ENCODE data around the gene DEF6. TPM values are rescaled to one million over a fixed set of nuclear protein-coding genes. Genes with fewer than 3 reads are reported as not detected.

Gene DEF6
- total and polyA plus RNA-seq, 2 of the 13 experiments (the other 11 are each of a cell fraction or from before 2014, with no cell fraction given) = 5.2 to 10.0 TPM

GRCh38 chr6:35312076-35312800 lies 14.6 kb downstream of the DEF6 start (continued):
- TF ChIP-seq HDAC2 (CRISPR knock-in tag; IDR thresholded peaks at IDR 0.05) = no peak

GRCh38 chr6:35312807-35313206 lies 15.2 kb downstream of the DEF6 start:
- CTCF ChIA-PET (ENCODE audit: low intra/inter-chr PET ratio, low total read pairs) = no interaction called here
- no TSS peak for BruUV-seq (replicated peaks)
- no peak for ATAC-seq
- H3K4me3 ChIP-seq (replicated peaks in 1 of 3; ENCODE audit: insufficient read depth in 1 of 3, low read depth in 2 of 3, low read length in 3 of 3) = no peak overlapping the region
- in situ Hi-C loops (cut with HindIII; ENCODE audit: extremely low pct_ligation_motif_present, low pct_unique_long_range_greater_than_20kb) = loop anchor here (10.0 kb wide), 1 partner anchor 422 kb away; the partner anchor contains the start of gene ARMC12
- no peak overlapping the region for H3K4me2 ChIP-seq (ENCODE audit: low read depth, low read length)
- no peaks in the 10 kb centered on the region for H3K27me3 ChIP-seq (ENCODE audit: control insufficient read depth in 1 of 2, insufficient read depth in 2 of 2, low read length in 2 of 2)
- peaks cover 9% of the 10 kb centered on the region for H3K4me1 ChIP-seq (ENCODE audit: insufficient read depth, low read length)
- H3K9me3 ChIP-seq (ENCODE audit: low read length) = no peaks in the 10 kb centered on the region
- 50% methylated on average over 2 of the region's 2 CpGs for WGBS (ENCODE audit: low lambda C conversion rate)
- POLR2A ChIA-PET = interaction anchor here (1.3 kb wide), 1 partner anchor 10 kb away, joined by 3 read pairs; no protein-coding TSS in a partner anchor
- no peaks in the 10 kb centered on the region for H4K20me1 ChIP-seq (ENCODE audit: insufficient read depth, low read length)
- intact Hi-C loops (cut with micrococcal nuclease; ENCODE audit: unreplicated experiment) = no loop called here
- H3K36me3 ChIP-seq (replicated peaks in 1 of 2; ENCODE audit: control insufficient read depth in 1 of 2, insufficient read depth in 2 of 2, low read length in 2 of 2) = no peaks in the 10 kb centered on the region
- no peaks in the 10 kb centered on the region for H3K79me2 ChIP-seq (ENCODE audit: insufficient read depth, low read length)
- no peak for DNase-seq (ENCODE audit: low spot score)
- no peak overlapping the region for H3K27ac ChIP-seq (ENCODE audit: extremely low read length, insufficient read depth, low read length)
- no peak for FAIRE-seq
- H3K9ac ChIP-seq (ENCODE audit: insufficient read depth, low read depth, low read length) = no peak overlapping the region
- H2AFZ ChIP-seq (ENCODE audit: low read length) = no peak overlapping the region
- TF ChIP-seq MAFK (conservative IDR thresholded peaks at IDR 0.05 in 1 of 2, IDR thresholded peaks at IDR 0.05 in 1 of 2; ENCODE audit: low read length in 2 of 2) (0 out of 4 replicates have a peak, but pooled peaks of 1 of the 2 experiments have one; percentile 1), TCF7 (IDR thresholded peaks at IDR 0.05; ENCODE audit: low read depth) (no peak), NFAT5 (CRISPR knock-in tag; IDR thresholded peaks at IDR 0.05) (no peak), ZMYM2 (CRISPR knock-in tag; IDR thresholded peaks at IDR 0.05) (no peak), CREM (IDR thresholded peaks at IDR 0.05) (no peak), CREM (CRISPR knock-in tag; IDR thresholded peaks at IDR 0.05) (no peak), HNF4A (CRISPR knock-in tag; IDR thresholded peaks at IDR 0.05) (no peak), AGO2 (optimal IDR thresholded peaks at IDR 0.05; ENCODE audit: low read depth, low read length) (no peak), HNRNPK (IDR thresholded peaks at IDR 0.05; ENCODE audit: low read depth, low read length, poor library complexity, severe bottlenecking) (peak; percentile 34), IKZF1 (IDR thresholded peaks at IDR 0.05) (no peak), FOXJ3 (CRISPR knock-in tag; IDR thresholded peaks at IDR 0.05; ENCODE audit: borderline replicate concordance) (no peak), ZNF10 (CRISPR knock-in tag; IDR thresholded peaks at IDR 0.05; ENCODE audit: borderline replicate concordance, low read depth) (no peak)
- TF ChIP-seq, protein P1, sequence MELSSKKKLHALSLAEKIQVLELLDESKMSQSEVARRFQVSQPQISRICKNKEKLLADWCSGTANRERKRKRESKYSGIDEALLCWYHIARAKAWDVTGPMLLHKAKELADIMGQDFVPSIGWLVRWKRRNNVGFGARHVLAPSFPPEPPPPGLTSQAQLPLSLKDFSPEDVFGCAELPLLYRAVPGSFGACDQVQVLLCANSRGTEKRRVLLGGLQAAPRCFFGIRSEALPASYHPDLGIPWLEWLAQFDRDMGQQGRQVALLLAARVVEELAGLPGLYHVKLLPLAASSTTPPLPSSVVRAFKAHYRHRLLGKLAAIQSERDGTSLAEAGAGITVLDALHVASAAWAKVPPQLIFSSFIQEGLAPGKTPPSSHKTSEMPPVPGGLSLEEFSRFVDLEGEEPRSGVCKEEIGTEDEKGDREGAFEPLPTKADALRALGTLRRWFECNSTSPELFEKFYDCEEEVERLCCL (CRISPR knock-in tag; IDR thresholded peaks at IDR 0.05; ENCODE audit: borderline replicate concordance) = no peak

Data from HepG2 (cell line).